Measurements from ENCODE around the gene ZMYND8.
A peak's percentile ranks its signal among the peaks of the same experiment; 100 is the strongest.
"Not testable (repeated sequence)": the region's sequence is repeated elsewhere in the genome, so short reads cannot be mapped to it uniquely, and the experiment has no call there.

ZMYND8 gene

GRCh38 chr20:47262008-47262364 is 94.5 kb downstream of the ZMYND8 start:
- H3K4me3 ChIP-seq (replicated peaks; ENCODE audit: low read depth, low read length) = no peak overlapping the region
- DNase-seq (ENCODE audit: low read depth) = no peak
- TF ChIP-seq CTCF (IDR thresholded peaks at IDR 0.05; ENCODE audit: low read length, missing control alignments) = no peak

- not testable (repeated sequence) for H3K4me3 ChIP-seq (replicated peaks; ENCODE audit: low read depth, low read length); DNase-seq (ENCODE audit: low read depth)
Observed at GRCh38 chr20:47261161-47261774, 95.2 kb downstream of the ZMYND8 start.

- not testable (repeated sequence) for DNase-seq (ENCODE audit: low read depth); H3K4me3 ChIP-seq (replicated peaks; ENCODE audit: low read depth, low read length)
Observed at GRCh38 chr20:47260540-47261126, 95.9 kb downstream of the ZMYND8 start.

- TF ChIP-seq CTCF (IDR thresholded peaks at IDR 0.05; ENCODE audit: low read length, missing control alignments) = no peak
- no peak overlapping the region for H3K4me3 ChIP-seq (replicated peaks; ENCODE audit: low read depth, low read length)
- DNase-seq (ENCODE audit: low read depth) = peak; percentile 81
Observed at GRCh38 chr20:47258745-47259695, 97.5 kb downstream of the ZMYND8 start.

GRCh38 chr20:47257771-47258170 is 98.7 kb downstream of the ZMYND8 start:
- H3K4me3 ChIP-seq (replicated peaks; ENCODE audit: low read depth, low read length) = no peak overlapping the region
- TF ChIP-seq CTCF (IDR thresholded peaks at IDR 0.05; ENCODE audit: low read length, missing control alignments) = no peak
- no peak for DNase-seq (ENCODE audit: low read depth)

- no peak for TF ChIP-seq CTCF (IDR thresholded peaks at IDR 0.05; ENCODE audit: low read length, missing control alignments)
Observed at GRCh38 chr20:47257256-47257655, 99.2 kb downstream of the ZMYND8 start.

GRCh38 chr20:47256668-47257236 is 99.7 kb downstream of the ZMYND8 start:
- H3K4me3 ChIP-seq (replicated peaks; ENCODE audit: low read depth, low read length) = no peak overlapping the region
- DNase-seq (ENCODE audit: low read depth) = peak; percentile 43
- no peak for TF ChIP-seq CTCF (IDR thresholded peaks at IDR 0.05; ENCODE audit: low read length, missing control alignments)

More at GRCh38 chr20:47257256-47257655, 99.2 kb downstream of the ZMYND8 start:
- H3K4me3 ChIP-seq (replicated peaks; ENCODE audit: low read depth, low read length) = no peak overlapping the region
- DNase-seq (ENCODE audit: low read depth) = no peak
